T-cell (primary cell): ENCODE results near the gene INHBC. TPM values are rescaled to one million over a fixed set of nuclear protein-coding genes. Genes with fewer than 3 reads are reported as not detected.
A peak's percentile ranks its signal among the peaks of the same experiment; 100 is the strongest.

Experiments used
- ATAC-seq, 4 experiments: fragments of 200-7000 bp in 3 of 4; fragments of 150-1000 bp in 1 of 4; cut with Tn5 transposase; replicated peaks in 1 of 4; 1 replicate in 3 of 4; 2 replicates in 1 of 4; pipeline ENCODE4 v1.10.0; 2021; ENCODE audit warnings: moderate library complexity in 3 of 4, mild to moderate bottlenecking in 2 of 4, moderate number of reproducible peaks in 1 of 4
- CTCF ChIA-PET, 2 donors: fragments of 300-600 bp; sonication (Branson Sonifier 250); formaldehyde crosslinking; loops; one replicate each; lab custom pipeline; 2022; ENCODE audit warnings: antibody characterized with exemption in 2 of 2; lab: Charles Lee
- POLR2A ChIA-PET, 2 donors: fragments of 300-600 bp; sonication (Branson Sonifier 250); formaldehyde crosslinking; loops; one replicate each; lab custom pipeline; 2022; ENCODE audit warnings: antibody characterized with exemption in 2 of 2; lab: Charles Lee
- DNase-seq, 35 experiments: peaks; one replicate each; pipeline versions ENCODE4 v3.0.0 to v3.0.0-alpha.2; 2013 to 2023
- H3K27ac ChIP-seq: one replicate; pipeline ENCODE4 v1.5.1; 2013; ENCODE audit warnings: low read length
- H3K27me3 ChIP-seq, 2 experiments: replicated peaks in 1 of 2; 1 replicate in 1 of 2; 2 replicates in 1 of 2; pipeline versions ENCODE4 v1.6.1 to v1.7.0; 2013; ENCODE audit warnings: low read length in 1 of 2, mixed read lengths in 1 of 2; ENCODE audit not compliant: control insufficient read depth in 2 of 2, insufficient read depth in 2 of 2; ENCODE audit errors: extremely low read depth in 1 of 2
- H3K36me3 ChIP-seq, 2 donors: 1 replicate in 1 of 2; 2 replicates in 1 of 2; pipeline versions ENCODE4 v1.6.1 to v1.7.0; 2013; ENCODE audit warnings: low read length in 1 of 2; ENCODE audit not compliant: control insufficient read depth in 2 of 2, insufficient read depth in 1 of 2; ENCODE audit errors: extremely low read depth in 1 of 2
- H3K4me1 ChIP-seq, 2 experiments: 1 replicate in 1 of 2; 2 replicates in 1 of 2; pipeline versions ENCODE4 v1.6.1 to v1.7.0; 2013; ENCODE audit warnings: low read length in 2 of 2, mixed read lengths in 1 of 2; ENCODE audit not compliant: insufficient read depth in 2 of 2, control insufficient read depth in 1 of 2; ENCODE audit errors: extremely low read depth in 1 of 2
- H3K4me3 ChIP-seq, 2 donors: 1 replicate in 1 of 2; 2 replicates in 1 of 2; pipeline versions ENCODE4 v1.5.1 to v1.7.0; 2013; ENCODE audit warnings: mild to moderate bottlenecking in 2 of 2, low read length in 1 of 2, moderate library complexity in 1 of 2; ENCODE audit not compliant: control insufficient read depth in 1 of 2; ENCODE audit errors: extremely low read depth in 1 of 2
- H3K9me3 ChIP-seq: 2 replicates; pipeline ENCODE4 v1.7.0; 2013
- H3K27ac Mint-ChIP-seq, 2 donors: one replicate each; pipeline ENCODE4 v1.8.0; 2020 to 2021; ENCODE audit warnings: mild to moderate bottlenecking in 2 of 2, mixed read lengths in 2 of 2
- H3K27me3 Mint-ChIP-seq, 2 donors: one replicate each; pipeline ENCODE4 v1.8.0; 2021 to 2022; ENCODE audit warnings: mixed read lengths in 2 of 2
- H3K36me3 Mint-ChIP-seq: one replicate; pipeline ENCODE4 v1.8.0; 2021; ENCODE audit warnings: mixed read lengths
- H3K4me1 Mint-ChIP-seq, 3 donors: one replicate each; pipeline ENCODE4 v1.8.0; 2020 to 2022; ENCODE audit warnings: mixed read lengths in 3 of 3, mild to moderate bottlenecking in 1 of 3
- H3K4me3 Mint-ChIP-seq, 3 donors: one replicate each; pipeline ENCODE4 v1.8.0; 2020 to 2022; ENCODE audit warnings: mild to moderate bottlenecking in 3 of 3, mixed read lengths in 3 of 3, moderate library complexity in 3 of 3
- H3K9me3 Mint-ChIP-seq, 3 donors: one replicate each; pipeline ENCODE4 v1.8.0; 2020 to 2022; ENCODE audit warnings: mixed read lengths in 3 of 3
- WGBS: methylation state at CpG from one replicate; pipeline ENCODE4 v1.1.5; 2013; ENCODE audit warnings: missing lambda C conversion rate; ENCODE audit not compliant: insufficient coverage; 5-methylcytosine and 5-hydroxymethylcytosine counted together
- total RNA-seq, 35 experiments: library from RNA in 6 of 35; stranded (reverse) in 6 of 35; fragments of 120-200 nt in 1 of 35; gene quantifications; one replicate each; pipeline versions ENCODE4 v1.2.1 to v1.2.4 and lab custom pipeline; 2013 to 2026

The INHBC gene
- total RNA-seq, 5 donors from 2014 or later (not counting 1 experiment from before 2014, with no cell fraction given): 0.13 to 0.23 (median 0.18) TPM; not detected in 2

DNA sequence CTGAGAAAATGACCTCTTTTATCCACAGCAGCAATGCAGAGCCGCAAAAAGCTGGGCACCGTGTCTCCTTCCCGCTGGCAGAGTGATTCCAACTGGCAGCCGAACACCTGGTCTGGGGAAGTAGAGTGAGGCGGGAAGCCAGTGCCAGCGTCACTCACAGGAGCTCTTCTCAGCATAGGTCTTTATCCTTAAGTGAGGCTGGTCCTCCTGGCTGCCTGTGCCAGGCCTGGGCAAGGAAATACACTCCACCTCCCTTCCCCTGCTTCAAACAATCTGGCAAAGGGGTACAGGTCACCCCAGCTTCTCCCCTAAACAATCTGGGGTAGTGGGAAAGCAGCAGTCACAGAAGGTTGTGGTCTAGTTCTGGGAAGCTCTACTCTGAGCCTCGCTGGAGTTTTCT lies 40.3 kb downstream of the INHBC start:
- H3K4me1 ChIP-seq: peaks cover 21 to 92% of the 10 kb centered on the region in 2 experiments
- ATAC-seq: no peak
- H3K4me1 Mint-ChIP-seq: peaks cover 57 to 81% (median 78%) of the 10 kb centered on the region in 3 donors

DNA sequence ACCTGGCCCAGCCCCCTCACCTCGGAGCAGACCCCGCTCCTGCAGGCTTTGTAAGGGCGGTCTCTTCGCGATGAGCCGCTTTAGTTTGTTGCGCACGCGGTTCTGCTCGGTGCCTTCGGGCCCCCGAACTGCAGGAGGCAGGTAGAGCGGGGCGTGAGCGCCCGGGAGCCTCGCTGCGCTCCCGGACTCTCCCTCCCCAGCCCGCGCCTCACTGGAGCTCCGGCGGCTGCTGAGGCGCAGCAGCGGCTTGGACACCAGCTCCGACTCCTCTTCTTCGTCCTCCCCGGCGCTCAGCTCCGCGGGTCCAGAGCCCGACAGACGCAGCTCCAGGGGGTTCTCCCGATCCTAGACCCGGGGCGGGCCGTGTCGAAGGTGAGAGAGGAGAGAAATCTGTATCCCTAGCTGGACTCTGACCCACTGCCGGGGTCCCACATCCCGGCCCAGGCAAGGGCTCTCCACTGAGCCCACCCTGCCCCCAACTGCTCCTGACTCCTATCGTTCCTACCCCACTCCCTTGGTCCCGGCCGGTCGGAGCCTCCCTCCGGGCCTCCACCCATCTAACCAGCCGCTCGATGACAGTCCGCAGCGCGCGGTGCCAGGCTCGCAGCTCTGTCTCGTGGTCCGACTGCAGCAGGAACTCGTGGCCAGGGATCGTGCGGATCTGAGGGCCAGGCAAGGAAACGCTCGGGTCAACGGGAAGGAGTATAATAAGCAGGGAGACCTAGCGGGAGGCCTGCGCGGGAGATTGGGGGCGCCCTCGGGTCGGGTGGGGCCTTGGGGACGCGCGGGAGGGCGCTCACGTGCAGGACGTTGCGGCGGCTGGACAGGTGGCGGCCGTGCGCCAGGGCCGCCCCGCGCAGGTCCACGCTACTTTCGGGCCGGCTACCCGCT lies 40.9 kb downstream of the INHBC start:
- Mint-ChIP-seq H3K36me3 (peaks cover 38% of the 10 kb centered on the region), H3K9me3 (no peaks in the 10 kb centered on the region), H3K4me1 (peaks cover 63 to 87% (median 85%) of the 10 kb centered on the region in 3 donors), H3K27me3 (no peaks in the 10 kb centered on the region), H3K4me3 (peak overlapping the region; percentile 98 to 99 (median 98)), H3K27ac (peak overlapping the region; percentile 82 to 98)
- peak overlapping the region; percentile 98 for H3K27ac ChIP-seq
- peaks cover 23 to 93% of the 10 kb centered on the region in 2 experiments for H3K4me1 ChIP-seq
- ChIA-PET POLR2A (interaction anchor here (0.5 to 1.2 kb wide), 4 partner anchors 10 to 15 kb away, joined by 4 read pairs; no protein-coding TSS in a partner anchor), CTCF (interaction anchor here (0.5 to 1.9 kb wide), 9 partner anchors 11 to 1184 kb away, joined by 3 to 53 read pairs (median 4); partner anchors contain the start of gene GLI1 (in 1 of the 2))
- no peaks in the 10 kb centered on the region for H3K9me3 ChIP-seq
- ATAC-seq: no peak
- H3K27me3 ChIP-seq: no peaks in the 10 kb centered on the region
- 56% methylated on average over 56 of the region's 84 CpGs for WGBS
- peaks cover 13 to 49% of the 10 kb centered on the region in 2 donors for H3K36me3 ChIP-seq
- H3K4me3 ChIP-seq: peak overlapping the region; percentile 83 to 91
- DNase-seq: no peak

More for the DNA sequence above, 40.3 kb downstream of the INHBC start:
- ChIA-PET CTCF (interaction anchor here (0.6 to 1.3 kb wide), 5 partner anchors 14 to 54 kb away, joined by 3 to 5 read pairs (median 4); no protein-coding TSS in a partner anchor), POLR2A (interaction anchor here (0.5 to 1.2 kb wide), 6 partner anchors 9 to 729 kb away, joined by 4 to 8 read pairs (median 4); no protein-coding TSS in a partner anchor)
- peak overlapping the region; percentile 78 to 89 for H3K27ac Mint-ChIP-seq
- no peak overlapping the region for H3K4me3 ChIP-seq
- no peaks in the 10 kb centered on the region for H3K9me3 Mint-ChIP-seq
- H3K9me3 ChIP-seq: no peaks in the 10 kb centered on the region
- H3K36me3 Mint-ChIP-seq: peaks cover 39% of the 10 kb centered on the region
- H3K27ac ChIP-seq: peak overlapping the region; percentile 7
- no peaks in the 10 kb centered on the region for H3K27me3 ChIP-seq
- H3K27me3 Mint-ChIP-seq: no peaks in the 10 kb centered on the region
- H3K4me3 Mint-ChIP-seq: peak overlapping the region; percentile 62 to 79 (median 67)
- DNase-seq: no peak
- 100% methylated on average over 1 of the region's 7 CpGs for WGBS
- H3K36me3 ChIP-seq: peaks cover 13 to 55% of the 10 kb centered on the region in 2 donors

DNA sequence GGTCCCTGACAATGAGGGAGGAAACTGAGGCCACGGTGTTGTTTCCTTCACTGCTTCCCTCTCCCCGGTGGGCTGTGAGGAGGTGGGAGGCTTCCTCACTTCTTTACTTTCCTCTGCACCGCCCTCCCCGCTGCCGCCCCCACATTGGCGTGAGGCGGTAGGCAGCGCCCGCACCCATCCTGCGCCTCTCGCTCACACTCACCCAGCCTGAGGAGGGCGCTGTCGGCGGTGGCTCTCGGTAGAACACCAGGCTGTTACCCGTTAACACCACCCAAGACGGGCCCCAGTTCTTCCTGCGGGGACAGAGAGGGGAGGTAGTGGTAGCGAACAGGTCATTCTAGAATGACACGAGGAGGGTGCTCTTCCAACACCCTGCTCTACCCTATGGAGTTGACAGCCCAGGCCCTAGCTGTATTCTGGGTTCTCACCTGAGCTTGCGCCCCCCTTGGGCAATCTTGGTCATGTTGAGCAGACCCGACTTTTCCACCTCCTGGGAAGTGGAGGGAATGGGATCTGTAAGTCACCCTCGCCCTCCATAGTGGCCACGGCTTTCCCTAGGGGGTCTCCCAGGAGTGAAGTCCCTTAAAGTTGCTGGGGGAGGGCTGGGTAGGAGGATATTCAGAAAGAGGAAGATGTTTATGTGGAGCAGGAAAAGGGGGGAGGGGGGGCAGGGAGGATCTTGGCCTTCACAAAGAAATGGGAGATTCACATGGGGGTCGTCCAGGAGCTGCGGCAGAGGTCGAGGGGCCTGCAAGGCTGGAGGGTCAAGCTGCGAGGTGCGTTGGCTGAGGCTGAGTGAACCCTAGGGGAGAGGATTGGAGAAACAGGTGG lies 41.8 kb downstream of the INHBC start:
- peaks cover 38% of the 10 kb centered on the region for H3K36me3 Mint-ChIP-seq
- POLR2A ChIA-PET: interaction anchor here in 1 of 2 donors (1.0 to 1.4 kb wide), 3 partner anchors 41 to 465 kb away, joined by 3 to 6 read pairs (median 6); partner anchors contain the start of genes ATP23 and DDIT3
- H3K27me3 ChIP-seq: no peaks in the 10 kb centered on the region

DNA sequence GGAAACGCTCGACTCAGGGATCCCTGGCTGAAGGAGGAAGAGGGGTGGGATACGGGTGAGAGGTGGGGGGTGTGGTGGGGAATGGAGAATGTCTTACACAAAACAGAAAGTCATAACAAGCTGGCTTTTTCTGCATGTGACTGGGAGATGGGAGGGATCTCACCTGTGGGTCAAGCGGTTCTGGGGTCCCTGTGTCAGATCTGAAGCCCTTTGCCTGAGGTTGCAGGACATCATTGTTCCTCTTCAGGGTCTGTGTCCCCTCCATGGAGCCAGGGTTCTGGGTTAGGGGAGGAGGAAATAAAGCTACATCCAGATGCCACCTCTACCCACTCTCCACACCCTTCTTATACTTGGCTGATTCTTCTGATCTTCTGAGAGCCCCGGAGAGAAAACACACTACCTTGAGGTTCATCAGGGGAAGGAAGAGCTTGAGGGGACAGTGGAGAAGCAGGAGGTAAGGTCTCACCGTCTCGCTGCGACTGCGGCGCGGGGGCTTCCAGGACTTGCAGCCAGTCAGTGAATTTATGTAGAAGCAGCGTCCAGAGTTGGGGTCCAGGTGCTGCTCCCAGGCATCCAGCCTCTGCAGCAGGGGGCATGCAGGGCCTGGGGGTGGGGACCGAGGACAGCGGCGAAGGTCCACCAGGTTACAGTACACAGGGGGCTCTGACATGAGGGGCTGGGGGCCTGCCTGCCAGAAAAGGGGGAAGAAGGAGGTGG lies 42.6 kb downstream of the INHBC start:
- CTCF ChIA-PET: interaction anchor here (0.6 to 1.9 kb wide), 13 partner anchors 9 to 166 kb away, joined by 3 to 53 read pairs (median 4); partner anchors contain the start of genes DCTN2 (in 1 of the 2), DDIT3 (in 1 of the 2) and GLI1 (in 1 of the 2)
- peak overlapping the region; percentile 98 for H3K27ac ChIP-seq
- peak overlapping the region; percentile 83 to 91 for H3K4me3 ChIP-seq
- H3K36me3 ChIP-seq: peaks cover 8 to 32% of the 10 kb centered on the region in 2 donors
- H3K9me3 Mint-ChIP-seq: no peaks in the 10 kb centered on the region
- H3K27ac Mint-ChIP-seq: peak overlapping the region; percentile 98
- H3K9me3 ChIP-seq: no peaks in the 10 kb centered on the region
- WGBS: 0% methylated on average over 10 of the region's 15 CpGs
- H3K27me3 Mint-ChIP-seq: no peaks in the 10 kb centered on the region
- peak overlapping the region; percentile 98 to 99 (median 98) for H3K4me3 Mint-ChIP-seq
- H3K36me3 Mint-ChIP-seq: peaks cover 34% of the 10 kb centered on the region
- peaks cover 28 to 93% of the 10 kb centered on the region in 2 experiments for H3K4me1 ChIP-seq
- no peaks in the 10 kb centered on the region for H3K27me3 ChIP-seq
- peaks cover 75 to 92% (median 89%) of the 10 kb centered on the region in 3 donors for H3K4me1 Mint-ChIP-seq
- POLR2A ChIA-PET: interaction anchor here in 1 of 2 donors (1.0 to 1.4 kb wide), 3 partner anchors 40 to 464 kb away, joined by 3 to 6 read pairs (median 6); partner anchors contain the start of genes ATP23 and DDIT3
- DNase-seq (peak in 3 of 35 experiments; percentile 34 to 51 (median 40)), ATAC-seq (peak; percentile 24 to 31 (median 26))

More for the DNA sequence above, 41.8 kb downstream of the INHBC start:
- Mint-ChIP-seq H3K9me3 (no peaks in the 10 kb centered on the region), H3K27me3 (no peaks in the 10 kb centered on the region), H3K27ac (peak overlapping the region; percentile 98), H3K4me3 (peak overlapping the region; percentile 98 to 99 (median 98)), H3K4me1 (peaks cover 71 to 92% (median 89%) of the 10 kb centered on the region in 3 donors)
- CTCF ChIA-PET: interaction anchor here (0.6 to 1.9 kb wide), 9 partner anchors 11 to 146 kb away, joined by 3 to 53 read pairs (median 3); partner anchors contain the start of genes DCTN2 (in 1 of the 2), DDIT3 (in 1 of the 2) and GLI1 (in 1 of the 2)
- peak; percentile 55 to 80 (median 71) for DNase-seq
- Histone ChIP-seq H3K4me3 (peak overlapping the region; percentile 83 to 91), H3K4me1 (peaks cover 28 to 93% of the 10 kb centered on the region in 2 experiments), H3K9me3 (no peaks in the 10 kb centered on the region), H3K36me3 (peaks cover 8 to 40% of the 10 kb centered on the region in 2 donors), H3K27ac (peak overlapping the region; percentile 98)
- ATAC-seq: peak; percentile 21 to 41 (median 23)
- WGBS: 0% methylated on average over 5 of the region's 29 CpGs
